ENCODE measurements around the gene TBX4. TPM values are rescaled to one million over a fixed set of nuclear protein-coding genes. Genes with fewer than 3 reads are reported as not detected.

The TBX4 gene
- polyA plus RNA-seq, 1 experiment: 0.11 TPM

DNA sequence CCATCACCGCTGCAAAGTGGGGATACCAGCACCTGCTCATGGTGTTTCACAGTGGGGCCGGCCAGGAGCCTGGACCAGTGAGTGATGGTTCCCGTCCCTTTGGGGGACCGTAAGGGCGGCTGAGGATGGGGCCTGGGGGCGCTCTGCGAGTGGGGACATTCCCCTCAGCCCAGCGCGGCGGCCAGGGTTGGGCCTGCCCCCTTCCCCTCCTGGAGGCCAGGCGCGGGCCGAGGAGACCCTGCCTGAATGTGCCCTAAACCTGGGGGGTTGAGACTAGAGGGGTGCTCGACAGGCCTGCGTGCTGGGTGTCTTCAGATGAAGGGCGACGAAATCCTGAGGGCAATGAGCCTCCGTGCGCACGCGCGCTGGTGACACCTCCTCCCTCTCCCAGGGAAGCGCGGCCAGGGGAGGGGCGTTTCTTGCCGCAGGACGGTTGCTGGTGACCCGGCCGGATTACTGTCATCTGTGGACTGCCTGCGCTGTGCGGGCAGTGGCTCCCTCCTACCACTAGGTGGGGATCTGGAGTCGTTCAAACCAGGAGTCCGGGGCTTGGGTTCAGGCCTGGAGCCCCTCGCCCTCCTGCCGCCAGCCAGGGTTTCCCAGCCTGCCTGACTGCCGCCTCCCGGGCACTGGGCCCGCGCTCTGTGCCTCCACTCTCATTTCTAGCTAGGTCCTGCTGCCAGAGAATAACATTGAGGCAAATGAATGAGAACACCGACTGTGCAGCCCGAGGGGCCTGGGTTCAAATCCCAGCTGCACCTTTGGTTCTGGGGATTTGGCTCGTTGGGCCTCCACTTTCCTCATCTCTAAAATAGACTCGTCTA, 35.5 kb upstream of the TBX4 start:
- DNase-seq (ENCODE audit: low read depth, low spot score): no peak
- H3K9me3 ChIP-seq (ENCODE audit: control insufficient read depth, insufficient read depth, low read length): peaks cover 6% of the 10 kb centered on the region; the same call in 1 of the 2 replicates
- peaks cover 5% of the 10 kb centered on the region for H3K27me3 ChIP-seq (ENCODE audit: control insufficient read depth, insufficient read depth, low read length)
- peak; percentile 92 for TF ChIP-seq CTCF (IDR thresholded peaks at IDR 0.05; ENCODE audit: low read depth, low read length)
- ChIA-PET POLR2A (interaction anchor here (1.1 kb wide), 1 partner anchor 157 kb away, joined by 3 read pairs; no protein-coding TSS in a partner anchor), CTCF (interaction anchor here (0.6 to 7.6 kb wide), 19 partner anchors 10 to 768 kb away, joined by 3 to 50 read pairs (median 4); no protein-coding TSS in a partner anchor)
- H3K27ac ChIP-seq (ENCODE audit: low read depth, low read length): peak overlapping the region; percentile 21
- H3K4me3 ChIP-seq (ENCODE audit: low read depth, low read length): peak overlapping the region; percentile 41

GRCh38 chr17:61418449-61418848, 33.8 kb upstream of the TBX4 start:
- Histone ChIP-seq H3K9me3 (ENCODE audit: control insufficient read depth, insufficient read depth, low read length) (peaks cover 6% of the 10 kb centered on the region; the same call in 1 of the 2 replicates), H3K4me3 (ENCODE audit: low read depth, low read length) (no peak overlapping the region), H3K27ac (ENCODE audit: low read depth, low read length) (no peak overlapping the region), H3K27me3 (ENCODE audit: control insufficient read depth, insufficient read depth, low read length) (peaks cover 5% of the 10 kb centered on the region)
- DNase-seq (ENCODE audit: low read depth, low spot score): no peak
- POLR2A ChIA-PET: no interaction called here
- CTCF ChIA-PET: interaction anchor here (0.6 to 7.6 kb wide), 3 partner anchors 10 to 165 kb away, joined by 3 to 50 read pairs (median 5); no protein-coding TSS in a partner anchor
- TF ChIP-seq CTCF (IDR thresholded peaks at IDR 0.05; ENCODE audit: low read depth, low read length): no peak

DNA sequence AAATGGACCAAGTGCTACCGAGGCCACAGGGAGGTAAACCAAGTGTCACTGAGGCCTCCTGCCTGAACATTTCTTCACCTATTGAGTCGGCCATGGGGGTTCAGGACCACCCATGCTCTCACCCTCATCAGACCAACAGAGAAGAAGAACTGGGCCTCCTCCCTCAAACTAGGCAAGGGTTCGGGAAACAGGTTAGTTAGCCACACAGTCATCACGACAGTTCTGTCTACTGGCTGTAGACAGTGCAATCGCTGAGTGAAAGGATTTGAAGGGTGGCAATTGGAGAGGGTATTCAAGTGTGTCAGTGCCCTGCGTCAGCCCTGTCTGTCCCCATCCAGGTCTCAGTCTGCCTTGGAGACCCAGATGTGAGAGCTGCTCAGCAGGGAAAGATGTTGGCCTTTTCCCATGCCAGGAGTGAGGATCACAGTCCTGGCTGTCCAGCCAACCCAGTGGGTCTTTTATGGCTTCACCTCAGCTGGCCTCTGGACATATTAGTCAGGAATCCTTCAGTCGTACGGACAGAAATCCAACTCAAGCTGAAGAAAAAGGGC, 32.7 kb upstream of the TBX4 start:
- Histone ChIP-seq H3K4me3 (ENCODE audit: low read depth, low read length) (no peak overlapping the region), H3K27ac (ENCODE audit: low read depth, low read length) (no peak overlapping the region), H3K27me3 (ENCODE audit: control insufficient read depth, insufficient read depth, low read length) (peaks cover 5% of the 10 kb centered on the region), H3K9me3 (ENCODE audit: control insufficient read depth, insufficient read depth, low read length) (peaks cover 4% of the 10 kb centered on the region; the same call in 1 of the 2 replicates)
- no peak for DNase-seq (ENCODE audit: low read depth, low spot score)
- ChIA-PET POLR2A (interaction anchor here (0.5 kb wide), 1 partner anchor 17 kb away, joined by 3 read pairs; no protein-coding TSS in a partner anchor), CTCF (interaction anchor here (1.7 to 7.6 kb wide), 2 partner anchors 132 to 155 kb away, joined by 5 to 50 read pairs; no protein-coding TSS in a partner anchor)
- TF ChIP-seq CTCF (IDR thresholded peaks at IDR 0.05; ENCODE audit: low read depth, low read length): no peak

- no peak for DNase-seq (ENCODE audit: low read depth, low spot score)
- H3K27ac ChIP-seq (ENCODE audit: low read depth, low read length): no peak overlapping the region
- no peaks in the 10 kb centered on the region for H3K9me3 ChIP-seq (ENCODE audit: control insufficient read depth, insufficient read depth, low read length)
- H3K4me3 ChIP-seq (ENCODE audit: low read depth, low read length): no peak overlapping the region
- H3K27me3 ChIP-seq (ENCODE audit: control insufficient read depth, insufficient read depth, low read length): peaks cover 5% of the 10 kb centered on the region
- no peak for TF ChIP-seq CTCF (IDR thresholded peaks at IDR 0.05; ENCODE audit: low read depth, low read length)
- ChIA-PET POLR2A (no interaction called here), CTCF (interaction anchor here (1.2 to 7.6 kb wide), 3 partner anchors 8 to 155 kb away, joined by 5 to 50 read pairs (median 5); no protein-coding TSS in a partner anchor)
These were observed 32.2 kb upstream of the TBX4 start for GRCh38 chr17:61420052-61420451.
